HCT116 (cell line): Measurements from ENCODE around the gene MTA2.

Source experiments
- ATF3 ChIP-seq: IDR thresholded peaks from 2 replicates; pipeline ENCODE4 v1.6.1; 2012
- CTCF ChIP-seq, 3 experiments: fragments of 200-600 bp in 1 of 3; sonication (generic) in 1 of 3; IDR thresholded peaks in 2 of 3; conservative IDR thresholded peaks in 1 of 3; 2 replicates each; pipeline ENCODE4 v1.5.1; 2012 to 2017; ENCODE audit warnings: low read depth in 2 of 3, low read length in 2 of 3, antibody characterized with exemption in 1 of 3, borderline replicate concordance in 1 of 3, control low read depth in 1 of 3, mild to moderate bottlenecking in 1 of 3, mixed read lengths in 1 of 3, mixed run types in 1 of 3, moderate library complexity in 1 of 3; ENCODE audit not compliant: insufficient read depth in 1 of 3
- EZH2 ChIP-seq: fragments of 200-600 bp; sonication (generic); IDR thresholded peaks from 2 replicates; pipeline ENCODE4 v1.6.1; 2017; ENCODE audit warnings: antibody characterized with exemption, mixed run types
- EZH2phosphoT487 ChIP-seq: fragments of 200-600 bp; IDR thresholded peaks from 2 replicates; pipeline ENCODE4 v1.6.1; 2018; ENCODE audit warnings: antibody characterized with exemption, borderline replicate concordance
- MAX ChIP-seq: IDR thresholded peaks from 2 replicates; pipeline ENCODE4 v1.6.1; 2012
- POLR2A ChIP-seq: IDR thresholded peaks from 2 replicates; pipeline ENCODE4 v1.7.0; 2011; ENCODE audit warnings: borderline replicate concordance; ENCODE audit not compliant: insufficient read depth, insufficient read length; ENCODE audit errors: extremely low read depth
- REST ChIP-seq: IDR thresholded peaks from 2 replicates; pipeline ENCODE4 v1.6.1; 2012; ENCODE audit warnings: low read depth
- SP1 ChIP-seq: IDR thresholded peaks from 2 replicates; pipeline ENCODE4 v1.6.1; 2012; ENCODE audit warnings: low read depth

GRCh38 chr11:62601122-62601371, 618 bp downstream of the MTA2 start:
- TF ChIP-seq ATF3 = no peak
- no peak for TF ChIP-seq POLR2A
- TF ChIP-seq CTCF (IDR thresholded peaks at IDR 0.05 in 2 of 3, conservative IDR thresholded peaks at IDR 0.05 in 1 of 3; ENCODE audit: borderline replicate concordance in 1 of 3, insufficient read depth in 1 of 3, low read depth in 2 of 3, low read length in 2 of 3) = no peak
- TF ChIP-seq REST = no peak
- TF ChIP-seq EZH2phosphoT487 = no peak
- TF ChIP-seq EZH2 = no peak
- TF ChIP-seq SP1 = no peak
- no peak for TF ChIP-seq MAX
